H1 (cell line): ENCODE measurements around the gene METTL21C. TPM values are rescaled to one million over a fixed set of nuclear protein-coding genes. Genes with fewer than 3 reads are reported as not detected.

Source experiments
- GABPA ChIP-seq: IDR thresholded peaks from 2 replicates; pipeline ENCODE4 v1.6.1; 2011; ENCODE audit warnings: mild to moderate bottlenecking, low read length, moderate library complexity, borderline replicate concordance; ENCODE audit not compliant: insufficient read depth
- NRF1 ChIP-seq: IDR thresholded peaks from 2 replicates; pipeline ENCODE4 v1.6.1; 2011; ENCODE audit warnings: mild to moderate bottlenecking, low read depth, low read length, improper control_type of control experiment
- SIX5 ChIP-seq: IDR thresholded peaks from 2 replicates; pipeline ENCODE4 v1.6.1; 2011; ENCODE audit warnings: mild to moderate bottlenecking, low read depth, low read length
- TAF7 ChIP-seq: optimal IDR thresholded peaks from 2 replicates; pipeline ENCODE3; 2011; ENCODE audit warnings: low read depth, mild to moderate bottlenecking, inconsistent platforms, low read length, moderate library complexity, borderline replicate concordance
- polyA plus RNA-seq, 7 experiments: library from polyadenylated mRNA; depleted of rRNA in 3 of 7; stranded (reverse) in 5 of 7; unstranded in 2 of 7; fragments of >200 nt in 5 of 7; fragments of 200-250 nt in 2 of 7; gene quantifications; 1 replicate in 5 of 7; 2 replicates in 1 of 7; 4 replicates in 1 of 7; pipeline versions ENCODE4 v1.2.1 to v1.2.3, GENCODE V29; 2011 to 2013; ENCODE audit warnings: missing spikeins in 2 of 7, mixed read lengths in 2 of 7
- total RNA-seq: library from RNA; stranded (reverse); fragmentation: NEBNext Ultra II Directional; extraction: Animal tissue kit (Norgen Biotek cat#: 25700); gene quantifications from 2 replicates; pipeline ENCODE4 v1.2.1, GENCODE V29; 2021
- TF ChIP-seq, protein P1 (sequence below): fragments of 300-600 bp; sonication (generic); IDR thresholded peaks from 2 replicates; pipeline ENCODE4 v1.7.1; 2012; ENCODE audit warnings: low read length, moderate library complexity, mild to moderate bottlenecking, inconsistent platforms; ENCODE audit not compliant: insufficient replicate concordance

The METTL21C gene
- total and polyA plus RNA-seq, 2 of the 8 experiments (the other 6 are each of a cell fraction or from before 2014, with no cell fraction given): not detected

DNA sequence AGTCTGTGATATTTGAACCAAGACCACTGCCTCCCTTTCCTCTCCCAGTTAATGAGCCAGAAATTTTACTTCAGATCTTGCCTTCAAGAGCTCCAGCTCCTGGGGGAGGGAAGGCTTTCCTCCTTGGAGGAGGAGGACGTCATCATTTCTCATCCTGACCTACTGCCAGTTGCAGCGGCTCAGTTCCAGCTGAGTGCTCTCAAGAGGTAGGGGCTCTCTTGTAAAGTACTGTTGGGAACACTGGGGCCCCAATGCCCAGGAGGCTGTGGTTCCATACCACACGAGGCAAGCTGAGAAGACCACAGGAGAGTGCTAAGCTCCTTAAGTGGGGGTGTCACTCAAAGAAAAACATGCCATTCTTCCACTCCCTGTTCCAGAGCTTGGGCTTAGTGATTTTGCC lies 36.2 kb downstream of the METTL21C start (continued):
- TF ChIP-seq, protein P1, sequence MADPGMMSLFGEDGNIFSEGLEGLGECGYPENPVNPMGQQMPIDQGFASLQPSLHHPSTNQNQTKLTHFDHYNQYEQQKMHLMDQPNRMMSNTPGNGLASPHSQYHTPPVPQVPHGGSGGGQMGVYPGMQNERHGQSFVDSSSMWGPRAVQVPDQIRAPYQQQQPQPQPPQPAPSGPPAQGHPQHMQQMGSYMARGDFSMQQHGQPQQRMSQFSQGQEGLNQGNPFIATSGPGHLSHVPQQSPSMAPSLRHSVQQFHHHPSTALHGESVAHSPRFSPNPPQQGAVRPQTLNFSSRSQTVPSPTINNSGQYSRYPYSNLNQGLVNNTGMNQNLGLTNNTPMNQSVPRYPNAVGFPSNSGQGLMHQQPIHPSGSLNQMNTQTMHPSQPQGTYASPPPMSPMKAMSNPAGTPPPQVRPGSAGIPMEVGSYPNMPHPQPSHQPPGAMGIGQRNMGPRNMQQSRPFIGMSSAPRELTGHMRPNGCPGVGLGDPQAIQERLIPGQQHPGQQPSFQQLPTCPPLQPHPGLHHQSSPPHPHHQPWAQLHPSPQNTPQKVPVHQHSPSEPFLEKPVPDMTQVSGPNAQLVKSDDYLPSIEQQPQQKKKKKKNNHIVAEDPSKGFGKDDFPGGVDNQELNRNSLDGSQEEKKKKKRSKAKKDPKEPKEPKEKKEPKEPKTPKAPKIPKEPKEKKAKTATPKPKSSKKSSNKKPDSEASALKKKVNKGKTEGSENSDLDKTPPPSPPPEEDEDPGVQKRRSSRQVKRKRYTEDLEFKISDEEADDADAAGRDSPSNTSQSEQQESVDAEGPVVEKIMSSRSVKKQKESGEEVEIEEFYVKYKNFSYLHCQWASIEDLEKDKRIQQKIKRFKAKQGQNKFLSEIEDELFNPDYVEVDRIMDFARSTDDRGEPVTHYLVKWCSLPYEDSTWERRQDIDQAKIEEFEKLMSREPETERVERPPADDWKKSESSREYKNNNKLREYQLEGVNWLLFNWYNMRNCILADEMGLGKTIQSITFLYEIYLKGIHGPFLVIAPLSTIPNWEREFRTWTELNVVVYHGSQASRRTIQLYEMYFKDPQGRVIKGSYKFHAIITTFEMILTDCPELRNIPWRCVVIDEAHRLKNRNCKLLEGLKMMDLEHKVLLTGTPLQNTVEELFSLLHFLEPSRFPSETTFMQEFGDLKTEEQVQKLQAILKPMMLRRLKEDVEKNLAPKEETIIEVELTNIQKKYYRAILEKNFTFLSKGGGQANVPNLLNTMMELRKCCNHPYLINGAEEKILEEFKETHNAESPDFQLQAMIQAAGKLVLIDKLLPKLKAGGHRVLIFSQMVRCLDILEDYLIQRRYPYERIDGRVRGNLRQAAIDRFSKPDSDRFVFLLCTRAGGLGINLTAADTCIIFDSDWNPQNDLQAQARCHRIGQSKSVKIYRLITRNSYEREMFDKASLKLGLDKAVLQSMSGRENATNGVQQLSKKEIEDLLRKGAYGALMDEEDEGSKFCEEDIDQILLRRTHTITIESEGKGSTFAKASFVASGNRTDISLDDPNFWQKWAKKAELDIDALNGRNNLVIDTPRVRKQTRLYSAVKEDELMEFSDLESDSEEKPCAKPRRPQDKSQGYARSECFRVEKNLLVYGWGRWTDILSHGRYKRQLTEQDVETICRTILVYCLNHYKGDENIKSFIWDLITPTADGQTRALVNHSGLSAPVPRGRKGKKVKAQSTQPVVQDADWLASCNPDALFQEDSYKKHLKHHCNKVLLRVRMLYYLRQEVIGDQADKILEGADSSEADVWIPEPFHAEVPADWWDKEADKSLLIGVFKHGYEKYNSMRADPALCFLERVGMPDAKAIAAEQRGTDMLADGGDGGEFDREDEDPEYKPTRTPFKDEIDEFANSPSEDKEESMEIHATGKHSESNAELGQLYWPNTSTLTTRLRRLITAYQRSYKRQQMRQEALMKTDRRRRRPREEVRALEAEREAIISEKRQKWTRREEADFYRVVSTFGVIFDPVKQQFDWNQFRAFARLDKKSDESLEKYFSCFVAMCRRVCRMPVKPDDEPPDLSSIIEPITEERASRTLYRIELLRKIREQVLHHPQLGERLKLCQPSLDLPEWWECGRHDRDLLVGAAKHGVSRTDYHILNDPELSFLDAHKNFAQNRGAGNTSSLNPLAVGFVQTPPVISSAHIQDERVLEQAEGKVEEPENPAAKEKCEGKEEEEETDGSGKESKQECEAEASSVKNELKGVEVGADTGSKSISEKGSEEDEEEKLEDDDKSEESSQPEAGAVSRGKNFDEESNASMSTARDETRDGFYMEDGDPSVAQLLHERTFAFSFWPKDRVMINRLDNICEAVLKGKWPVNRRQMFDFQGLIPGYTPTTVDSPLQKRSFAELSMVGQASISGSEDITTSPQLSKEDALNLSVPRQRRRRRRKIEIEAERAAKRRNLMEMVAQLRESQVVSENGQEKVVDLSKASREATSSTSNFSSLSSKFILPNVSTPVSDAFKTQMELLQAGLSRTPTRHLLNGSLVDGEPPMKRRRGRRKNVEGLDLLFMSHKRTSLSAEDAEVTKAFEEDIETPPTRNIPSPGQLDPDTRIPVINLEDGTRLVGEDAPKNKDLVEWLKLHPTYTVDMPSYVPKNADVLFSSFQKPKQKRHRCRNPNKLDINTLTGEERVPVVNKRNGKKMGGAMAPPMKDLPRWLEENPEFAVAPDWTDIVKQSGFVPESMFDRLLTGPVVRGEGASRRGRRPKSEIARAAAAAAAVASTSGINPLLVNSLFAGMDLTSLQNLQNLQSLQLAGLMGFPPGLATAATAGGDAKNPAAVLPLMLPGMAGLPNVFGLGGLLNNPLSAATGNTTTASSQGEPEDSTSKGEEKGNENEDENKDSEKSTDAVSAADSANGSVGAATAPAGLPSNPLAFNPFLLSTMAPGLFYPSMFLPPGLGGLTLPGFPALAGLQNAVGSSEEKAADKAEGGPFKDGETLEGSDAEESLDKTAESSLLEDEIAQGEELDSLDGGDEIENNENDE: no peak
- no peak for TF ChIP-seq SIX5
- no peak for TF ChIP-seq GABPA
- no peak for TF ChIP-seq NRF1
- TF ChIP-seq TAF7: no peak
